Measurements from ENCODE around the gene LTBP2. TPM values are rescaled to one million over a fixed set of nuclear protein-coding genes. Genes with fewer than 3 reads are reported as not detected.
A peak's percentile ranks its signal among the peaks of the same experiment; 100 is the strongest.

The LTBP2 gene
- total and polyA plus RNA-seq, 2 of the 13 experiments (the other 11 are each of a cell fraction or from before 2014, with no cell fraction given), result 0.20 to 0.41 TPM

GRCh38 chr14:74571901-74572725 is 39.9 kb downstream of the LTBP2 start:
- no peak for TF ChIP-seq ZBTB3 (CRISPR knock-in tag; IDR thresholded peaks at IDR 0.05; ENCODE audit: borderline replicate concordance, low read depth)
- TF ChIP-seq PAF1 (CRISPR knock-in tag; IDR thresholded peaks at IDR 0.05), result no peak
- TF ChIP-seq USF2 (IDR thresholded peaks at IDR 0.05; ENCODE audit: low read depth, low read length), result no peak
- no peak for TF ChIP-seq USF2 (CRISPR knock-in tag; IDR thresholded peaks at IDR 0.05; ENCODE audit: borderline replicate concordance)
- TF ChIP-seq PATZ1 (CRISPR knock-in tag; IDR thresholded peaks at IDR 0.05), result no peak
- TF ChIP-seq JUNB (CRISPR knock-in tag; IDR thresholded peaks at IDR 0.05; ENCODE audit: borderline replicate concordance), result no peak
- no peak for TF ChIP-seq ZNF891 (CRISPR knock-in tag; IDR thresholded peaks at IDR 0.05)
- WGBS (ENCODE audit: low lambda C conversion rate), result 44% methylated on average over 8 of the region's 8 CpGs
- BruUV-seq (replicated peaks), result no TSS peak
- Histone ChIP-seq H3K36me3 (replicated peaks in 1 of 2; ENCODE audit: control insufficient read depth in 1 of 2, insufficient read depth in 2 of 2, low read length in 2 of 2) (no peaks in the 10 kb centered on the region), H3K4me1 (ENCODE audit: insufficient read depth, low read length) (peaks cover 31% of the 10 kb centered on the region), H3K9ac (ENCODE audit: insufficient read depth, low read depth, low read length) (no peak overlapping the region), H3K27me3 (ENCODE audit: control insufficient read depth in 1 of 2, insufficient read depth in 2 of 2, low read length in 2 of 2) (peaks cover 0 to 12% of the 10 kb centered on the region in 2 experiments; a peak in 2 of 5 replicates), H3K79me2 (ENCODE audit: insufficient read depth, low read length) (no peaks in the 10 kb centered on the region), H3K9me3 (ENCODE audit: low read length) (no peaks in the 10 kb centered on the region), H2AFZ (ENCODE audit: low read length) (no peak overlapping the region), H3K27ac (ENCODE audit: extremely low read length, insufficient read depth, low read length) (no peak overlapping the region), H3K4me3 (replicated peaks in 1 of 3; ENCODE audit: insufficient read depth in 1 of 3, low read depth in 2 of 3, low read length in 3 of 3) (no peak overlapping the region), H4K20me1 (ENCODE audit: insufficient read depth, low read length) (no peaks in the 10 kb centered on the region), H3K4me2 (ENCODE audit: low read depth, low read length) (no peak overlapping the region)
- intact Hi-C loops (cut with micrococcal nuclease; ENCODE audit: unreplicated experiment), result no loop called here
- in situ Hi-C loops (cut with HindIII; ENCODE audit: extremely low pct_ligation_motif_present, low pct_unique_long_range_greater_than_20kb), result no loop called here
- no peak for FAIRE-seq
- ChIA-PET POLR2A (no interaction called here), CTCF (ENCODE audit: low intra/inter-chr PET ratio, low total read pairs) (no interaction called here)
- no peak for ATAC-seq
- peak; percentile 38 for DNase-seq (ENCODE audit: low spot score)

Measured in HepG2 (cell line).